Thyroid gland (tissue), 4 donors: ENCODE results near the gene PITPNC1.

Experiments
- CTCF ChIP-seq, 6 experiments: fragments of 200-600 bp in 3 of 6; fragments of 450-650 bp in 3 of 6; sonication (generic) in 3 of 6; IDR thresholded peaks; one replicate each; pipeline ENCODE4 v1.5.1; 2016 to 2019; ENCODE audit warnings: antibody characterized with exemption in 6 of 6, mild to moderate bottlenecking in 2 of 6, inconsistent platforms in 1 of 6, moderate library complexity in 1 of 6
- POLR2A ChIP-seq, 2 donors: fragments of 450-650 bp; IDR thresholded peaks; one replicate each; pipeline ENCODE4 v1.6.1; 2017; ENCODE audit warnings: antibody characterized with exemption in 2 of 2, mild to moderate bottlenecking in 2 of 2, moderate library complexity in 1 of 2

- TF ChIP-seq CTCF (IDR thresholded peaks at IDR 0.05) (peak; percentile 50 to 86 (median 81)), POLR2A (IDR thresholded peaks at IDR 0.05) (no peak)
Measured at GRCh38 chr17:67374329-67375053, 2.6 kb upstream of the PITPNC1 start.
